Measurements from ENCODE around the gene SLC22A4.

The SLC22A4 gene

GRCh38 chr5:132342291-132343180, 48.3 kb downstream of the SLC22A4 start:
- Histone ChIP-seq H3K9ac (ENCODE audit: low read depth, low read length) (no peak overlapping the region), H3K4me1 (ENCODE audit: control insufficient read depth, insufficient read depth, low read length) (no peaks in the 10 kb centered on the region), H3K36me3 (ENCODE audit: control insufficient read depth, insufficient read depth, low read length) (no peaks in the 10 kb centered on the region), H3K9me3 (ENCODE audit: control insufficient read depth, insufficient read depth, low read length) (no peaks in the 10 kb centered on the region), H3K27me3 (ENCODE audit: control insufficient read depth, insufficient read depth, low read length) (no peaks in the 10 kb centered on the region), H3K4me3 (ENCODE audit: low read depth, low read length) (no peak overlapping the region)

GRCh38 chr5:132344775-132345514, 50.8 kb downstream of the SLC22A4 start:
- Histone ChIP-seq H3K27me3 (ENCODE audit: control insufficient read depth, insufficient read depth, low read length) (no peaks in the 10 kb centered on the region), H3K4me3 (ENCODE audit: low read depth, low read length) (no peak overlapping the region), H3K4me1 (ENCODE audit: control insufficient read depth, insufficient read depth, low read length) (no peaks in the 10 kb centered on the region)

GRCh38 chr5:132353486-132353995, 59.3 kb downstream of the SLC22A4 start:
- Histone ChIP-seq H3K27me3 (ENCODE audit: control insufficient read depth, insufficient read depth, low read length) (no peaks in the 10 kb centered on the region), H3K4me3 (ENCODE audit: low read depth, low read length) (no peak overlapping the region), H3K9ac (ENCODE audit: low read depth, low read length) (no peak overlapping the region), H3K36me3 (ENCODE audit: control insufficient read depth, insufficient read depth, low read length) (no peaks in the 10 kb centered on the region), H3K4me1 (ENCODE audit: control insufficient read depth, insufficient read depth, low read length) (peaks cover 9% of the 10 kb centered on the region), H3K9me3 (ENCODE audit: control insufficient read depth, insufficient read depth, low read length) (no peaks in the 10 kb centered on the region)

More at GRCh38 chr5:132344775-132345514, 50.8 kb downstream of the SLC22A4 start:
- Histone ChIP-seq H3K9ac (ENCODE audit: low read depth, low read length) (no peak overlapping the region), H3K36me3 (ENCODE audit: control insufficient read depth, insufficient read depth, low read length) (no peaks in the 10 kb centered on the region), H3K9me3 (ENCODE audit: control insufficient read depth, insufficient read depth, low read length) (no peaks in the 10 kb centered on the region)

- Histone ChIP-seq H3K9me3 (ENCODE audit: control insufficient read depth, insufficient read depth, low read length) (no peaks in the 10 kb centered on the region), H3K4me1 (ENCODE audit: control insufficient read depth, insufficient read depth, low read length) (peaks cover 9% of the 10 kb centered on the region), H3K27me3 (ENCODE audit: control insufficient read depth, insufficient read depth, low read length) (no peaks in the 10 kb centered on the region), H3K4me3 (ENCODE audit: low read depth, low read length) (no peak overlapping the region), H3K36me3 (ENCODE audit: control insufficient read depth, insufficient read depth, low read length) (no peaks in the 10 kb centered on the region), H3K9ac (ENCODE audit: low read depth, low read length) (no peak overlapping the region)
Measured at GRCh38 chr5:132354381-132355139, 60.4 kb downstream of the SLC22A4 start.

- H3K4me1 ChIP-seq (ENCODE audit: control insufficient read depth, insufficient read depth, low read length) = peaks cover 9% of the 10 kb centered on the region
- no peaks in the 10 kb centered on the region for H3K9me3 ChIP-seq (ENCODE audit: control insufficient read depth, insufficient read depth, low read length)
- no peaks in the 10 kb centered on the region for H3K27me3 ChIP-seq (ENCODE audit: control insufficient read depth, insufficient read depth, low read length)
- H3K9ac ChIP-seq (ENCODE audit: low read depth, low read length) = no peak overlapping the region
- no peak overlapping the region for H3K4me3 ChIP-seq (ENCODE audit: low read depth, low read length)
- H3K36me3 ChIP-seq (ENCODE audit: control insufficient read depth, insufficient read depth, low read length) = no peaks in the 10 kb centered on the region
Measured at GRCh38 chr5:132355140-132355765, 61.1 kb downstream of the SLC22A4 start.

GRCh38 chr5:132358775-132359174, 64.6 kb downstream of the SLC22A4 start:
- no peak overlapping the region for H3K4me3 ChIP-seq (ENCODE audit: low read depth, low read length)
- no peaks in the 10 kb centered on the region for H3K36me3 ChIP-seq (ENCODE audit: control insufficient read depth, insufficient read depth, low read length)
- no peaks in the 10 kb centered on the region for H3K9me3 ChIP-seq (ENCODE audit: control insufficient read depth, insufficient read depth, low read length)
- no peaks in the 10 kb centered on the region for H3K27me3 ChIP-seq (ENCODE audit: control insufficient read depth, insufficient read depth, low read length)
- peaks cover 9% of the 10 kb centered on the region for H3K4me1 ChIP-seq (ENCODE audit: control insufficient read depth, insufficient read depth, low read length)
- no peak overlapping the region for H3K9ac ChIP-seq (ENCODE audit: low read depth, low read length)

GRCh38 chr5:132362086-132362485, 67.9 kb downstream of the SLC22A4 start:
- Histone ChIP-seq H3K36me3 (ENCODE audit: control insufficient read depth, insufficient read depth, low read length) (peaks cover 2% of the 10 kb centered on the region), H3K4me3 (ENCODE audit: low read depth, low read length) (no peak overlapping the region), H3K27me3 (ENCODE audit: control insufficient read depth, insufficient read depth, low read length) (no peaks in the 10 kb centered on the region), H3K9me3 (ENCODE audit: control insufficient read depth, insufficient read depth, low read length) (no peaks in the 10 kb centered on the region), H3K4me1 (ENCODE audit: control insufficient read depth, insufficient read depth, low read length) (no peaks in the 10 kb centered on the region), H3K9ac (ENCODE audit: low read depth, low read length) (no peak overlapping the region)

GRCh38 chr5:132363431-132364112, 69.4 kb downstream of the SLC22A4 start:
- Histone ChIP-seq H3K4me3 (ENCODE audit: low read depth, low read length) (no peak overlapping the region), H3K4me1 (ENCODE audit: control insufficient read depth, insufficient read depth, low read length) (no peaks in the 10 kb centered on the region), H3K27me3 (ENCODE audit: control insufficient read depth, insufficient read depth, low read length) (no peaks in the 10 kb centered on the region), H3K9me3 (ENCODE audit: control insufficient read depth, insufficient read depth, low read length) (no peaks in the 10 kb centered on the region), H3K9ac (ENCODE audit: low read depth, low read length) (no peak overlapping the region), H3K36me3 (ENCODE audit: control insufficient read depth, insufficient read depth, low read length) (peaks cover 2% of the 10 kb centered on the region)

- Histone ChIP-seq H3K4me1 (ENCODE audit: control insufficient read depth, insufficient read depth, low read length) (peaks cover 4% of the 10 kb centered on the region), H3K9me3 (ENCODE audit: control insufficient read depth, insufficient read depth, low read length) (no peaks in the 10 kb centered on the region), H3K9ac (ENCODE audit: low read depth, low read length) (no peak overlapping the region), H3K4me3 (ENCODE audit: low read depth, low read length) (no peak overlapping the region), H3K36me3 (ENCODE audit: control insufficient read depth, insufficient read depth, low read length) (peaks cover 2% of the 10 kb centered on the region), H3K27me3 (ENCODE audit: control insufficient read depth, insufficient read depth, low read length) (no peaks in the 10 kb centered on the region)
Measured at GRCh38 chr5:132364319-132364718, 70.1 kb downstream of the SLC22A4 start.

GRCh38 chr5:132365213-132365612, 71.0 kb downstream of the SLC22A4 start:
- Histone ChIP-seq H3K9ac (ENCODE audit: low read depth, low read length) (no peak overlapping the region), H3K27me3 (ENCODE audit: control insufficient read depth, insufficient read depth, low read length) (peaks cover 1% of the 10 kb centered on the region), H3K9me3 (ENCODE audit: control insufficient read depth, insufficient read depth, low read length) (no peaks in the 10 kb centered on the region), H3K4me3 (ENCODE audit: low read depth, low read length) (no peak overlapping the region), H3K4me1 (ENCODE audit: control insufficient read depth, insufficient read depth, low read length) (peaks cover 4% of the 10 kb centered on the region), H3K36me3 (ENCODE audit: control insufficient read depth, insufficient read depth, low read length) (peaks cover 2% of the 10 kb centered on the region)

Measured in iPS-15b (cell line).